Measurements from ENCODE around the gene NOL12. TPM values are rescaled to one million over a fixed set of nuclear protein-coding genes. Genes with fewer than 3 reads are reported as not detected.

Gene NOL12
- polyA plus RNA-seq, 1 of the 3 experiments (the other 2 are of a cell fraction) = 52.2 TPM

GRCh38 chr22:37664249-37665101, 21.7 kb upstream of the NOL12 start:
- 87% methylated on average over 16 of the region's 16 CpGs for WGBS (ENCODE audit: low lambda C conversion rate)
- CTCF ChIA-PET = interaction anchor here (8.7 to 44.3 kb wide), 2 partner anchors 18 to 31 kb away, joined by 123 to 898 read pairs; partner anchors contain the start of genes NOL12 and SH3BP1
- peaks cover 81% of the 10 kb centered on the region for H3K79me2 ChIP-seq (ENCODE audit: insufficient read depth)

More at GRCh38 chr22:37664249-37665101, 21.7 kb upstream of the NOL12 start:
- no peak for TF ChIP-seq FOSL2 (IDR thresholded peaks at IDR 0.05; ENCODE audit: borderline replicate concordance, low read depth)
- TF ChIP-seq TCF12 (IDR thresholded peaks at IDR 0.05) = no peak
- no peak for TF ChIP-seq GATA2 (CRISPR knock-in tag; IDR thresholded peaks at IDR 0.05)
- TF ChIP-seq ZBTB33 (IDR thresholded peaks at IDR 0.05; ENCODE audit: borderline replicate concordance, low read depth) = no peak
- no peak for TF ChIP-seq EZH2phosphoT487 (IDR thresholded peaks at IDR 0.05; ENCODE audit: borderline replicate concordance, low read depth)
- no peak for TF ChIP-seq TEAD4 (IDR thresholded peaks at IDR 0.05; ENCODE audit: borderline replicate concordance, insufficient read depth)
- TF ChIP-seq EP300 (IDR thresholded peaks at IDR 0.05; ENCODE audit: borderline replicate concordance in 1 of 2, low read depth in 1 of 2, low read length in 1 of 2) = no peak
- no peak for TF ChIP-seq FOXM1 (IDR thresholded peaks at IDR 0.05; ENCODE audit: low read depth)
- TF ChIP-seq ELF1 (IDR thresholded peaks at IDR 0.05) = no peak
- no peak for TF ChIP-seq JUND (IDR thresholded peaks at IDR 0.05)
- TF ChIP-seq RXRA (IDR thresholded peaks at IDR 0.05; ENCODE audit: borderline replicate concordance, low read depth) = no peak
- no peak for TF ChIP-seq GABPA (IDR thresholded peaks at IDR 0.05; ENCODE audit: low read depth)
- TF ChIP-seq MEF2A (IDR thresholded peaks at IDR 0.05; ENCODE audit: borderline replicate concordance, low read depth) = no peak
- TF ChIP-seq RFX5 (IDR thresholded peaks at IDR 0.05; ENCODE audit: low read length) = no peak
- no peak for TF ChIP-seq USF2 (IDR thresholded peaks at IDR 0.05; ENCODE audit: borderline replicate concordance, low read depth, low read length)
- TF ChIP-seq SIN3A (IDR thresholded peaks at IDR 0.05; ENCODE audit: borderline replicate concordance, low read depth, low read length) = no peak
- no peak for TF ChIP-seq REST (IDR thresholded peaks at IDR 0.05; ENCODE audit: low read depth, low read length)
- TF ChIP-seq MAX (IDR thresholded peaks at IDR 0.05; ENCODE audit: low read depth) = no peak
- TF ChIP-seq FOXJ3 (CRISPR knock-in tag; IDR thresholded peaks at IDR 0.05) = no peak
- Histone ChIP-seq H3K36me3 (replicated peaks in 1 of 2; ENCODE audit: control insufficient read depth in 1 of 2, insufficient read depth in 2 of 2, low read length in 1 of 2) (peaks cover 0 to 2% of the 10 kb centered on the region in 2 experiments), H3F3A (replicated peaks; ENCODE audit: insufficient read depth) (peaks cover 10% of the 10 kb centered on the region), H3K4me3 (ENCODE audit: low read depth in 2 of 2, low read length in 1 of 2) (no peak overlapping the region), H3K4me1 (ENCODE audit: control insufficient read depth in 1 of 2, insufficient read depth in 2 of 2, low read depth in 1 of 2, low read length in 1 of 2) (peaks cover 15 to 26% of the 10 kb centered on the region in 2 experiments; a peak in 3 of 4 replicates), H3K9ac (no peak overlapping the region), H3K4me2 (no peak overlapping the region), H3K27me3 (ENCODE audit: insufficient read depth) (no peaks in the 10 kb centered on the region), H3K9me2 (no peaks in the 10 kb centered on the region), H2AFZ (ENCODE audit: low read depth) (no peak overlapping the region), H4K20me1 (ENCODE audit: insufficient read depth) (peaks cover 20% of the 10 kb centered on the region; the same call in 1 of the 2 replicates), H3K27ac (ENCODE audit: low read depth in 2 of 2, low read length in 1 of 2) (no peak overlapping the region), H3K9me3 (no peaks in the 10 kb centered on the region)
- POLR2A ChIA-PET = interaction anchor here (0.6 to 1.1 kb wide), 2 partner anchors 10 to 54 kb away, joined by 3 read pairs; no protein-coding TSS in a partner anchor
- no peak for DNase-seq

Measured in SK-N-SH (cell line).